ENCODE measurements around the gene LYL1. TPM values are rescaled to one million over a fixed set of nuclear protein-coding genes. Genes with fewer than 3 reads are reported as not detected.

The LYL1 gene
- total and polyA plus RNA-seq, 2 of the 13 experiments (the other 11 are each of a cell fraction or from before 2014, with no cell fraction given): 0.75 to 0.92 TPM

- TF ChIP-seq ZBTB49 (CRISPR knock-in tag; IDR thresholded peaks at IDR 0.05; ENCODE audit: borderline replicate concordance) (no peak), ZSCAN12 (CRISPR knock-in tag; IDR thresholded peaks at IDR 0.05) (no peak), ZNF264 (CRISPR knock-in tag; IDR thresholded peaks at IDR 0.05) (no peak), SP5 (CRISPR knock-in tag; IDR thresholded peaks at IDR 0.05; ENCODE audit: borderline replicate concordance, low read depth) (peak; percentile 92), PAX8 (CRISPR knock-in tag; IDR thresholded peaks at IDR 0.05; ENCODE audit: borderline replicate concordance) (no peak), RBAK (CRISPR knock-in tag; IDR thresholded peaks at IDR 0.05) (0 out of 2 replicates have a peak, but pooled peaks have one; percentile 32), CEBPB (IDR thresholded peaks at IDR 0.05; ENCODE audit: borderline replicate concordance, low read depth, low read length) (peak; percentile 44; the same call in 1 of the 2 replicates), DNMT3B (CRISPR knock-in tag; conservative IDR thresholded peaks at IDR 0.05) (no peak), ZNF672 (CRISPR knock-in tag; IDR thresholded peaks at IDR 0.05) (no peak), ZNF362 (CRISPR knock-in tag; IDR thresholded peaks at IDR 0.05; ENCODE audit: borderline replicate concordance) (peak; percentile 43; the same call in 1 of the 2 replicates), ZFP36L2 (CRISPR knock-in tag; IDR thresholded peaks at IDR 0.05) (no peak), DNMT1 (CRISPR knock-in tag; IDR thresholded peaks at IDR 0.05) (no peak), CREM (IDR thresholded peaks at IDR 0.05) (peak; percentile 86), CREM (CRISPR knock-in tag; IDR thresholded peaks at IDR 0.05) (no peak), KLF6 (CRISPR knock-in tag; IDR thresholded peaks at IDR 0.05) (0 out of 2 replicates have a peak, but pooled peaks have one; percentile 56), ZNF280D (CRISPR knock-in tag; IDR thresholded peaks at IDR 0.05) (peak; percentile 65; the same call in 1 of the 2 replicates), REPIN1 (CRISPR knock-in tag; IDR thresholded peaks at IDR 0.05; ENCODE audit: borderline replicate concordance, low read depth) (peak; percentile 92), SAP130 (CRISPR knock-in tag; IDR thresholded peaks at IDR 0.05; ENCODE audit: low read depth) (peak; percentile 96), GPN1 (CRISPR knock-in tag; IDR thresholded peaks at IDR 0.05; ENCODE audit: borderline replicate concordance) (no peak), SYNCRIP (IDR thresholded peaks at IDR 0.05; ENCODE audit: insufficient read depth, low read depth, low read length) (no peak), MNT (IDR thresholded peaks at IDR 0.05) (peak; percentile 62), NR2F2 (IDR thresholded peaks at IDR 0.05; ENCODE audit: borderline replicate concordance, low read depth) (peak; percentile 51; the same call in 1 of the 2 replicates), FOXO1 (CRISPR knock-in tag; IDR thresholded peaks at IDR 0.05) (peak; percentile 68)
Measured at GRCh38 chr19:13150187-13150930, 47.7 kb upstream of the LYL1 start, which contains the start of the genes IER2 and STX10 (continued).
